ENCODE results near the gene ARHGEF1.

ARHGEF1 gene

GRCh38 chr19:41853344-41853743, 29.6 kb upstream of the ARHGEF1 start:
- Histone ChIP-seq H3K27me3 (ENCODE audit: insufficient read depth, low read length, poor library complexity, severe bottlenecking) (no peaks in the 10 kb centered on the region), H3K79me2 (ENCODE audit: insufficient read depth, low read length) (no peaks in the 10 kb centered on the region), H3K9me2 (replicated peaks; ENCODE audit: low read depth, low read length) (no peaks in the 10 kb centered on the region), H3K36me3 (ENCODE audit: insufficient read depth, low read length) (no peaks in the 10 kb centered on the region), H3F3A (ENCODE audit: low read depth) (no peaks in the 10 kb centered on the region), H2AFZ (ENCODE audit: low read length) (no peak overlapping the region), H4K20me1 (ENCODE audit: insufficient read depth, low read length, poor library complexity, severe bottlenecking) (no peaks in the 10 kb centered on the region), H3K4me2 (ENCODE audit: low read depth, low read length, poor library complexity, severe bottlenecking) (no peak overlapping the region), H3K9me3 (ENCODE audit: insufficient read depth, low read depth, low read length) (no peaks in the 10 kb centered on the region), H3K4me3 (ENCODE audit: low read length, poor library complexity, severe bottlenecking) (no peak overlapping the region), H3K4me1 (ENCODE audit: insufficient read depth, low read length, poor library complexity, severe bottlenecking) (no peaks in the 10 kb centered on the region), H3K9ac (ENCODE audit: low read depth, low read length, poor library complexity, severe bottlenecking) (no peak overlapping the region)
- no peak for TF ChIP-seq EZH2phosphoT487 (IDR thresholded peaks at IDR 0.05; ENCODE audit: borderline replicate concordance)
- TF ChIP-seq CTCF (conservative IDR thresholded peaks at IDR 0.05; ENCODE audit: low read length): no peak

- H3K9me3 ChIP-seq (ENCODE audit: insufficient read depth, low read depth, low read length): no peaks in the 10 kb centered on the region
- H3K27me3 ChIP-seq (ENCODE audit: insufficient read depth, low read length, poor library complexity, severe bottlenecking): no peaks in the 10 kb centered on the region
- no peaks in the 10 kb centered on the region for H3K36me3 ChIP-seq (ENCODE audit: insufficient read depth, low read length)
- H3K79me2 ChIP-seq (ENCODE audit: insufficient read depth, low read length): no peaks in the 10 kb centered on the region
- no peaks in the 10 kb centered on the region for H4K20me1 ChIP-seq (ENCODE audit: insufficient read depth, low read length, poor library complexity, severe bottlenecking)
- no peaks in the 10 kb centered on the region for H3F3A ChIP-seq (ENCODE audit: low read depth)
- no peak overlapping the region for H3K4me3 ChIP-seq (ENCODE audit: low read length, poor library complexity, severe bottlenecking)
- no peaks in the 10 kb centered on the region for H3K4me1 ChIP-seq (ENCODE audit: insufficient read depth, low read length, poor library complexity, severe bottlenecking)
- no peak overlapping the region for H3K4me2 ChIP-seq (ENCODE audit: low read depth, low read length, poor library complexity, severe bottlenecking)
- TF ChIP-seq EZH2phosphoT487 (IDR thresholded peaks at IDR 0.05; ENCODE audit: borderline replicate concordance) (no peak), CTCF (conservative IDR thresholded peaks at IDR 0.05; ENCODE audit: low read length) (no peak)
- H2AFZ ChIP-seq (ENCODE audit: low read length): no peak overlapping the region
- no peak overlapping the region for H3K9ac ChIP-seq (ENCODE audit: low read depth, low read length, poor library complexity, severe bottlenecking)
- no peaks in the 10 kb centered on the region for H3K9me2 ChIP-seq (replicated peaks; ENCODE audit: low read depth, low read length)
These were observed 29.2 kb upstream of the ARHGEF1 start for GRCh38 chr19:41853768-41854167.

GRCh38 chr19:41859213-41859617, 23.8 kb upstream of the ARHGEF1 start:
- Histone ChIP-seq H3K79me2 (ENCODE audit: insufficient read depth, low read length) (peaks cover 42% of the 10 kb centered on the region), H3K27me3 (ENCODE audit: insufficient read depth, low read length, poor library complexity, severe bottlenecking) (peaks cover 5% of the 10 kb centered on the region), H3K9me3 (ENCODE audit: insufficient read depth, low read depth, low read length) (no peaks in the 10 kb centered on the region), H4K20me1 (ENCODE audit: insufficient read depth, low read length, poor library complexity, severe bottlenecking) (peaks cover 39% of the 10 kb centered on the region), H3F3A (ENCODE audit: low read depth) (no peaks in the 10 kb centered on the region), H2AFZ (ENCODE audit: low read length) (peak overlapping the region; percentile 65; the same call in 1 of the 2 replicates), H3K4me3 (ENCODE audit: low read length, poor library complexity, severe bottlenecking) (peak overlapping the region; percentile 62), H3K9ac (ENCODE audit: low read depth, low read length, poor library complexity, severe bottlenecking) (peak overlapping the region; percentile 58), H3K9me2 (replicated peaks; ENCODE audit: low read depth, low read length) (no peaks in the 10 kb centered on the region), H3K36me3 (ENCODE audit: insufficient read depth, low read length) (peaks cover 27% of the 10 kb centered on the region), H3K4me2 (ENCODE audit: low read depth, low read length, poor library complexity, severe bottlenecking) (peak overlapping the region; percentile 79), H3K4me1 (ENCODE audit: insufficient read depth, low read length, poor library complexity, severe bottlenecking) (peaks cover 38% of the 10 kb centered on the region)
- TF ChIP-seq EZH2phosphoT487 (IDR thresholded peaks at IDR 0.05; ENCODE audit: borderline replicate concordance) (no peak), CTCF (conservative IDR thresholded peaks at IDR 0.05; ENCODE audit: low read length) (no peak; the same call in 1 of the 2 replicates)
